Muscle of leg (tissue), 11 donors: ENCODE measurements around the gene LSM10. TPM values are rescaled to one million over a fixed set of nuclear protein-coding genes. Genes with fewer than 3 reads are reported as not detected.

Experiments
- DNase-seq: peaks from one replicate; pipeline ENCODE4 v3.0.0; 2013
- H3K27ac ChIP-seq: one replicate; pipeline ENCODE4 v1.5.1; 2013; ENCODE audit warnings: mild to moderate bottlenecking, low read length, control low read depth
- H3K27me3 ChIP-seq: one replicate; pipeline ENCODE4 v1.6.1; 2013; ENCODE audit warnings: low read length; ENCODE audit not compliant: control insufficient read depth, insufficient read depth
- H3K36me3 ChIP-seq: one replicate; pipeline ENCODE4 v1.6.1; 2013; ENCODE audit warnings: low read length; ENCODE audit not compliant: control insufficient read depth, insufficient read depth
- H3K4me1 ChIP-seq: one replicate; pipeline ENCODE4 v1.6.1; 2013; ENCODE audit warnings: low read length; ENCODE audit not compliant: control insufficient read depth, insufficient read depth
- H3K4me3 ChIP-seq: one replicate; pipeline ENCODE4 v1.5.1; 2013; ENCODE audit warnings: low read length, control low read depth
- H3K9me3 ChIP-seq: replicated peaks from 2 replicates; pipeline ENCODE4 v1.6.1; 2013; ENCODE audit warnings: low read depth, low read length; ENCODE audit not compliant: control insufficient read depth
- WGBS: methylation state at CpG from one replicate; pipeline ENCODE4 v1.1.5; 2013; ENCODE audit warnings: missing lambda C conversion rate; ENCODE audit not compliant: insufficient coverage; 5-methylcytosine and 5-hydroxymethylcytosine counted together
- polyA plus RNA-seq, 8 donors: library from polyadenylated mRNA; unstranded; fragments of 120-200 nt; gene quantifications; one replicate each; pipeline versions ENCODE4 v1.2.1 to v1.2.3, GENCODE V29; 2013; ENCODE audit warnings: inconsistent platforms in 1 of 8, low replicate concordance in 1 of 8; ENCODE audit not compliant: insufficient read length in 8 of 8, insufficient read depth in 1 of 8
- total RNA-seq: library from RNA; stranded (reverse); fragments of 120-200 nt; gene quantifications from one replicate; pipeline ENCODE4 v1.2.4, GENCODE V29; 2013

The LSM10 gene
- total and polyA plus RNA-seq, 9 donors, result 5.2 to 26.4 (median 24.5) TPM

- Histone ChIP-seq H3K27me3 (no peaks in the 10 kb centered on the region), H3K4me1 (no peaks in the 10 kb centered on the region), H3K4me3 (no peak overlapping the region), H3K9me3 (no peaks in the 10 kb centered on the region), H3K27ac (no peak overlapping the region), H3K36me3 (peaks cover 10% of the 10 kb centered on the region)
- no peak for DNase-seq
- 86% methylated on average over 1 of the region's 4 CpGs for WGBS
These were observed 16.7 kb upstream of the LSM10 start for GRCh38 chr1:36414384-36414783.

GRCh38 chr1:36411674-36412648 is 14.3 kb upstream of the LSM10 start:
- no peaks in the 10 kb centered on the region for H3K36me3 ChIP-seq
- no peak overlapping the region for H3K4me3 ChIP-seq
- WGBS, result 89% methylated on average over 1 of the region's 11 CpGs

GRCh38 chr1:36408479-36408878 is 10.8 kb upstream of the LSM10 start:
- no peak overlapping the region for H3K27ac ChIP-seq
- no peak overlapping the region for H3K4me3 ChIP-seq
- H3K36me3 ChIP-seq, result no peaks in the 10 kb centered on the region
- H3K4me1 ChIP-seq, result no peaks in the 10 kb centered on the region
- no peak for DNase-seq
- 69% methylated on average over 2 of the region's 2 CpGs for WGBS
- no peaks in the 10 kb centered on the region for H3K27me3 ChIP-seq
- H3K9me3 ChIP-seq, result no peaks in the 10 kb centered on the region

More at GRCh38 chr1:36411674-36412648, 14.3 kb upstream of the LSM10 start:
- DNase-seq, result no peak
- Histone ChIP-seq H3K27ac (no peak overlapping the region), H3K9me3 (no peaks in the 10 kb centered on the region), H3K4me1 (no peaks in the 10 kb centered on the region), H3K27me3 (no peaks in the 10 kb centered on the region)

GRCh38 chr1:36406440-36406839 is 8.7 kb upstream of the LSM10 start:
- Histone ChIP-seq H3K36me3 (no peaks in the 10 kb centered on the region), H3K9me3 (no peaks in the 10 kb centered on the region), H3K4me1 (no peaks in the 10 kb centered on the region), H3K27ac (no peak overlapping the region), H3K27me3 (no peaks in the 10 kb centered on the region), H3K4me3 (no peak overlapping the region)
- WGBS, result no CpG with 5 or more reads among the region's 1 CpG
- DNase-seq, result no peak

DNA sequence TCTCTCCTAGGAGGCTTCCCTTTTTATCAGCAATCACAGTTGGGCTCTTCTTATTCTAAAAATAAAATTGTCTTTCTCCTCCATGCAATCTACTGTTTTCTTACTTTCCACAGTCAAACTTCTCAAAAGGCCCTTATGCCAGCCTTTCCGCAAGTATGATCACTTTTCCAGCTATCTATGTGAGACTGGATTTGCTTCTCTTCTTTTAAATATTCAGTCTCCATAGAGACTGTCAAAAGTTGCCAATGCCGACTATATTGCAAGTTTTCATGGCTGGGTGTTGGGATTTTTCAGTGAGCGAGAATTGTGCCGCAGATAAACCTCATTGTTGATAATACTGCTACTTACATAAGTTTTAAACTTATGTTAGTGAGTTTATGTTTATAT is 4.8 kb upstream of the LSM10 start:
- no CpG with 5 or more reads among the region's 4 CpGs for WGBS
- H3K4me1 ChIP-seq, result peaks cover 4% of the 10 kb centered on the region
- no peaks in the 10 kb centered on the region for H3K36me3 ChIP-seq
- no peaks in the 10 kb centered on the region for H3K27me3 ChIP-seq
- no peaks in the 10 kb centered on the region for H3K9me3 ChIP-seq
- peak; percentile 76 for DNase-seq
- no peak overlapping the region for H3K4me3 ChIP-seq
- H3K27ac ChIP-seq, result no peak overlapping the region

GRCh38 chr1:36401602-36402503 is 4.1 kb upstream of the LSM10 start:
- no peaks in the 10 kb centered on the region for H3K9me3 ChIP-seq
- 87% methylated on average over 7 of the region's 12 CpGs for WGBS
- no peaks in the 10 kb centered on the region for H3K36me3 ChIP-seq
- H3K27ac ChIP-seq, result peak overlapping the region; percentile 4
- peaks cover 7% of the 10 kb centered on the region for H3K4me1 ChIP-seq
- DNase-seq, result no peak
- H3K27me3 ChIP-seq, result no peaks in the 10 kb centered on the region
- H3K4me3 ChIP-seq, result peak overlapping the region; percentile 11

GRCh38 chr1:36400825-36401601 is 3.3 kb upstream of the LSM10 start:
- Histone ChIP-seq H3K27ac (peak overlapping the region; percentile 29), H3K4me3 (peak overlapping the region; percentile 11), H3K27me3 (no peaks in the 10 kb centered on the region), H3K4me1 (peaks cover 7% of the 10 kb centered on the region), H3K36me3 (no peaks in the 10 kb centered on the region), H3K9me3 (no peaks in the 10 kb centered on the region)
- peak; percentile 85 for DNase-seq
- 63% methylated on average over 16 of the region's 22 CpGs for whole genome bisulfite sequencing

GRCh38 chr1:36400514-36400824 is 2.8 kb upstream of the LSM10 start:
- Histone ChIP-seq H3K4me3 (no peak overlapping the region), H3K36me3 (no peaks in the 10 kb centered on the region), H3K4me1 (peaks cover 7% of the 10 kb centered on the region), H3K9me3 (no peaks in the 10 kb centered on the region), H3K27ac (peak overlapping the region; percentile 29), H3K27me3 (no peaks in the 10 kb centered on the region)
- WGBS, result 80% methylated on average over 10 of the region's 10 CpGs
- no peak for DNase-seq

GRCh38 chr1:36398370-36398977 is 766 bp upstream of the LSM10 start:
- Histone ChIP-seq H3K27me3 (no peaks in the 10 kb centered on the region), H3K4me1 (peaks cover 7% of the 10 kb centered on the region), H3K27ac (peak overlapping the region; percentile 69), H3K36me3 (peaks cover 7% of the 10 kb centered on the region), H3K9me3 (no peaks in the 10 kb centered on the region), H3K4me3 (peak overlapping the region; percentile 82)
- DNase-seq, result no peak
- WGBS, result 77% methylated on average over 5 of the region's 7 CpGs
